T-helper 2 cell treated with Interferon-gamma antibody and Interleukin-4, amounts not matched to agents 5 μg/mL and 100 μg/mL, for 36 hours (primary cell): ENCODE measurements around the gene CFP.

Source experiments
- DNase-seq: peaks from one replicate; pipeline ENCODE4 v3.0.0; 2021; ENCODE audit warnings: low spot score
- H3K27ac Mint-ChIP-seq: one replicate; pipeline ENCODE4 v1.8.0; 2021; ENCODE audit warnings: mild to moderate bottlenecking, mixed read lengths
- H3K27me3 Mint-ChIP-seq: one replicate; pipeline ENCODE4 v1.8.0; 2021; ENCODE audit warnings: low read depth, mixed read lengths
- H3K36me3 Mint-ChIP-seq: one replicate; pipeline ENCODE4 v1.8.0; 2021; ENCODE audit warnings: low read depth, mixed read lengths
- H3K4me1 Mint-ChIP-seq: one replicate; pipeline ENCODE4 v1.8.0; 2021; ENCODE audit warnings: low read depth, mixed read lengths
- H3K4me3 Mint-ChIP-seq: one replicate; pipeline ENCODE4 v1.8.0; 2022; ENCODE audit warnings: mild to moderate bottlenecking, moderate library complexity, mixed read lengths
- H3K9me3 Mint-ChIP-seq: one replicate; pipeline ENCODE4 v1.8.0; 2021; ENCODE audit warnings: mixed read lengths

Gene CFP

DNA sequence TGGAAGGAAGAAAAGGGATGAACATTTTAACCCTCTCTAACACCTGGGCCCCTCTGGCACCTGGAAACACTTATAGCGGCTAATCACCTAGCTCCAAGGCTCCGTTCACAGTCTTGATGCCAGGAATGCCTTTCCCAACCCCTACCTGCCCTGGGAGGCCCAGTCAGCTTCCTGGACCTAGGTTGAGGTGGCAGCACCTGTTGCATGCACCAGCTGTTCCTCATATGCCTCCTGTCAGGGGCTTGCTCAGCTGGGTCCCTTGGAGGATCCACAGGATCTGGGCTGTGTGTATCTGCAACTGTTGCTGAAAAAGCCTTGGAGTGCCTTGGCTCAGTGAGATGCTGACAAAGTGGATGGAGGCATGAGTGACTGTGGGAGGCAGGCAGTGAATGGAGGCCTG lies 4.4 kb downstream of the CFP start:
- H3K9me3 Mint-ChIP-seq, result no peaks in the 10 kb centered on the region
- peaks cover 20% of the 10 kb centered on the region for H3K4me1 Mint-ChIP-seq
- H3K4me3 Mint-ChIP-seq, result peak overlapping the region; percentile 34
- no peak for DNase-seq
- peaks cover 18% of the 10 kb centered on the region for H3K27me3 Mint-ChIP-seq
- no peak overlapping the region for H3K27ac Mint-ChIP-seq
- no peaks in the 10 kb centered on the region for H3K36me3 Mint-ChIP-seq

DNA sequence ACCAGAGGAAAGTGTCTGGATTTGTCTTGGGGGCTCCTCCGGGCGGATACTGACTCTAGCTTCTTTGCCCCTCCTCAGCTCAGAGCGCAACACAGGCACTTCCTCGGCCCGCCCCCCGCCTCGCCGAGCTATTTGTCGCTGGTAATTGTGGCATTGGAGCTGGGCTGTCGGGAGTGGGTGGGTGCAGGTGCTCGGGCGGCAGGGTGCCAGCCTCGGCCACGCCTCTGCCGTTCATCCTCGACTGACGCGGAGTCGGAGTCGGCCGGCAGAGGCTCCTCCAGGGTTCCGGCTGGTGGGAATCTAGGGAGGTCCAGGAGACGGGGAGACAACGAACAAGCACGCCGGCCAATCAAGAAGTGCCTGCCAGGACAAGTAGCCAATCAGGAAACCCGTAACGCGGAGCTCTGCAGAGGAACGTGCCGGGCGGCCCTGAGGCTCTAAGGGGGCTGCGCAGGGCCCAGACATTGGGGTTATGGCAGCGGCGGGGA lies 6.1 kb downstream of the CFP start:
- H3K27me3 Mint-ChIP-seq, result peaks cover 23% of the 10 kb centered on the region
- H3K27ac Mint-ChIP-seq, result no peak overlapping the region
- H3K4me1 Mint-ChIP-seq, result peaks cover 9% of the 10 kb centered on the region
- peak; percentile 22 for DNase-seq
- H3K4me3 Mint-ChIP-seq, result peak overlapping the region; percentile 82
- H3K9me3 Mint-ChIP-seq, result no peaks in the 10 kb centered on the region
- no peaks in the 10 kb centered on the region for H3K36me3 Mint-ChIP-seq

DNA sequence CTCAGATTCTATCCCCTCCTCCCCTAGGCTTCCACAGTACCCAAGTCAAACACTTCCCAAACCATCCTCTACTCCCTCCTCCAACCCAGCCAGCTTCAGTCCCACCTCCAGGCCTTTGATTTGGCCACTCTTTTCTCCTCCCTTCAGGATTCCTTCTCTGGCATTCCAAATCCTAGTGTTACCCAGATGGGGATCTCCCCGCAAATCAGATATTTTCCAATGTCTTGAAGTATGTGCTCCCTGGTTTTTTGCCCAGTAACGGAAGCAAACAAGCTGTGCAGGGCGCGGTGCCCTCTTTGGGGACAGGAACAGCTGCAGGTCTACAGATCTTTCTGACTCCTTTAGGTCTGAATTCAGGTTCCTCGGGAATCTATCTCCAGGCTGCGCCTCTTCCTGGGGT lies 7.9 kb downstream of the CFP start:
- Mint-ChIP-seq H3K36me3 (no peaks in the 10 kb centered on the region), H3K27me3 (peaks cover 36% of the 10 kb centered on the region), H3K4me1 (peaks cover 9% of the 10 kb centered on the region), H3K4me3 (no peak overlapping the region), H3K9me3 (no peaks in the 10 kb centered on the region), H3K27ac (no peak overlapping the region)
- DNase-seq, result no peak

DNA sequence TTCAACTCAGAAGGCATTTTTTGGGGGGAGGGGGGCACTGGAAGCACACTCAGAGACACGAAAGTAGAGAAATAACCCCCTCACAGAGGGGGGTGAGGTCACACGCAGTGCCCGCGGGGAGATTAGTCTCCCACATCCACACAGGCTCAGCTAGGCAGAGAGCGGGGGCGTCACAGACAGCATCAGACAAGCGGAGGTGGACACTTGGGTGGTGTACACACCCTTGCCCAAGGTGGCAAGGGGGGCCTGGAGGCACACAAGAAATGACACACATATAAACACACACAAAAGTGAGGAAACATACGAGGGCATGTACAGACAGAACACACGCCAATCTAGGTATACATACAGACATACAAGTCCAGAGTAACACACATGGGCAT lies 9.4 kb downstream of the CFP start:
- H3K4me1 Mint-ChIP-seq, result peaks cover 9% of the 10 kb centered on the region
- no peak overlapping the region for H3K4me3 Mint-ChIP-seq
- H3K27me3 Mint-ChIP-seq, result peaks cover 42% of the 10 kb centered on the region
- no peak for DNase-seq
- no peak overlapping the region for H3K27ac Mint-ChIP-seq
- H3K9me3 Mint-ChIP-seq, result no peaks in the 10 kb centered on the region
- no peaks in the 10 kb centered on the region for H3K36me3 Mint-ChIP-seq

DNA sequence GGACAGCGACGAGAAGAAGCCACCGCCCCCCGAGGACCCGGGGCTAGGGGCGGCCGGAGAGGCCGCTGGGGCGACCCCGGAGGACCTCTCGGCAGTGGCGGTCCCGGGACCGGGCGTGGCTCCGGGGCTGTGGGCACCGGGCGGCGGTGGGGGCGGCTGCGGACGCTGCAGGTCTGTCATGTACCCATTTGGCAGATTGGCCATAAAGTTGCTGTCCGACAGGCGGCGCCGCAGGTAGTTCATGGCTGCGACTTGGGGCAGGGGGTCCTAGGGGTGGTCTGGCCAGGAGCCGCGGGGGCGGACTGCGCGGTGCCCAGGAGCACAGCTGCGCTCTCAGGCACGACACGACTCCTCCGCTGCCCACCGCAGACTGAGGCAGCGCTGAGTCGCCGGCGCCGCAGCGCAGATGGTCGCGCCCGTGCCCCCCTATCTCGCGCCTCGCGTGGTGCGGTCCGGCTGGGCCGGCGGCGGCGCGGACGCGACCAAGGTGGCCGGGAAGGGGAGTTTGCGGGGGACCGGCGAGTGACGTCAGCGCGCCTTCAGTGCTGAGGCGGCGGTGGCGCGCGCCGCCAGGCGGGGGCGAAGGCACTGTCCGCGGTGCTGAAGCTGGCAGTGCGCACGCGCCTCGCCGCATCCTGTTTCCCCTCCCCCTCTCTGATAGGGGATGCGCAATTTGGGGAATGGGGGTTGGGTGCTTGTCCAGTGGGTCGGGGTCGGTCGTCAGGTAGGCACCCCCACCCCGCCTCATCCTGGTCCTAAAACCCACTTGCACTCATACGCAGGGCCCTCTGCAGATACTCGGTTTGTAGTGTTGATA lies 10.0 kb downstream of the CFP start, which contains the start of gene SYN1:
Gene SYN1, minus strand, starts transcription at position 372 of the 817 bp plus-strand sequence. Its CDS starts 129 bp downstream, at position 243.
- peak; percentile 77 for DNase-seq
- H3K4me3 Mint-ChIP-seq, result peak within 1 kb of the TSS; percentile 69
- H3K27ac Mint-ChIP-seq, result no peak within 1 kb of the TSS
- H3K4me1 Mint-ChIP-seq, result peaks cover 9% of the 10 kb centered on the region
- no peaks in the 10 kb centered on the region for H3K9me3 Mint-ChIP-seq
- no peaks in the 10 kb centered on the region for H3K36me3 Mint-ChIP-seq
- peaks cover 40% of the 10 kb centered on the region for H3K27me3 Mint-ChIP-seq

DNA sequence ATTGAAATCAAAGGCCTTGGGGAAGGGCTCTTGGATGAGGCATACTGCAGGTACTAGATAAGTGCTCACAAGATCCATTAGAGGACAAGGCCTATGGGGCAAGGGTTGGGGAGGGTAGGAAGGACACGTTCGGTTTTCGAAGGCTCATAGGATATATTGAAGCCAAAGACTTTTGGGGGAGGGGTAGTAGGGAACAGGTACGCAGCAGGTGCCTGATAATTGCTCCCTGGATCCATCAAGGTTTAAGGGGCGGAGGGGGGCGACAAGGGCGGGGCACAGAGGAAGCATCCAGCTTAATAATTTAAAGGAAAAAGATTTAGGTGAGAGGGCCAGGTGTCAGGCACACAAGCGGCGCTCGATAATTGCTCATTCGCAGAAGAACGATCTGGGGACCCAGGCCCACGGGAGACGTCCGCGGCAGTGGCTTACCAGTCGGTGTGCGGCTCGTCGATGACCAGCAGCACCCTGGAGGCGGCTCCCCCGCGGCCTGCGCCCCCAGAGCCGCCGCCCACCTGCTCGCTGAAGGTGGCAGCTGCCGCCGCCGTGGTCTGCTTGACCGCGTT lies 10.7 kb downstream of the CFP start:
- Mint-ChIP-seq H3K36me3 (no peaks in the 10 kb centered on the region), H3K4me3 (peak overlapping the region; percentile 69), H3K4me1 (peaks cover 6% of the 10 kb centered on the region), H3K27me3 (peaks cover 40% of the 10 kb centered on the region), H3K27ac (no peak overlapping the region), H3K9me3 (no peaks in the 10 kb centered on the region)
- DNase-seq, result no peak

DNA sequence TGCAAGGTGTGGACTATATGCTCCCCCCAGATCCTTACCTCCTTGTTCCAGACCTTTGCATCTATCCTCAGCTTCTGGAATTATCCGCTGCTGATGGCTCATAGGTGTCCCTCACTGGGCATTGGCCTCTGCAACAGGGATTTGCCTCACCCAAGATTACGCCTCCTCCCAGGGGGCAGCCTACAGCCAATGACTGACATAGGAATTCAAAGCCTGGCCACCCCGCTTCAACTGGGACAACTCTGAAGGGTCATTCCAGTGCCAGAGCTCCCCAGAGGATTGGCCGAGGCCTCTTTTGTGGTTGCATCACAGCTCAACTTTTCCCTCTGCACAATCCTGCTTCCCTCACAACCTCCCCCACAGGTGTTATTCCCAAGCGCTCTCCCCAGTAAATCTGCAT lies 15.1 kb downstream of the CFP start:
- Mint-ChIP-seq H3K4me1 (peaks cover 2% of the 10 kb centered on the region), H3K27ac (no peak overlapping the region), H3K4me3 (no peak overlapping the region), H3K9me3 (no peaks in the 10 kb centered on the region), H3K27me3 (peaks cover 24% of the 10 kb centered on the region), H3K36me3 (no peaks in the 10 kb centered on the region)
- no peak for DNase-seq

DNA sequence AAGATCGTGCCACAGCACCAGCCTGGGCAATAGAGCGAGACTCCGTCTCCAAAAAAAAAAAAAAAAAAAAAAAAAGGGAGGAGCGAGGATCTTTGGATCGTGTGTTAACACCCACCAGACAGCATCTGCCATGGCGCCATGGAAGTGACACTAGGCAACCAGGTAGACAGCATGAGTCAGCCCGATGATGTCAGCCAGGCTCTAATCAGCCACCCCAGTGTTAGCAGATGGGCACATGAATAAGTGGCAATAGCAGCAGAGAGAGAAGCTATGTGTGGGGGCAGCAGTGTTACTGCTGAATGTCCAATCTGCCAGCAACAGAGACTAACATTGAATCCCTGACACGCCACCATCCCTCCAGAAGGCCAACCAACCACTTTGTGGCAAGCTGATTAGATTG lies 16.6 kb downstream of the CFP start:
- no peak for DNase-seq
- no peak overlapping the region for H3K27ac Mint-ChIP-seq
- H3K4me1 Mint-ChIP-seq, result peaks cover 4% of the 10 kb centered on the region
- peaks cover 14% of the 10 kb centered on the region for H3K27me3 Mint-ChIP-seq
- no peak overlapping the region for H3K4me3 Mint-ChIP-seq
- no peaks in the 10 kb centered on the region for H3K9me3 Mint-ChIP-seq
- H3K36me3 Mint-ChIP-seq, result no peaks in the 10 kb centered on the region

DNA sequence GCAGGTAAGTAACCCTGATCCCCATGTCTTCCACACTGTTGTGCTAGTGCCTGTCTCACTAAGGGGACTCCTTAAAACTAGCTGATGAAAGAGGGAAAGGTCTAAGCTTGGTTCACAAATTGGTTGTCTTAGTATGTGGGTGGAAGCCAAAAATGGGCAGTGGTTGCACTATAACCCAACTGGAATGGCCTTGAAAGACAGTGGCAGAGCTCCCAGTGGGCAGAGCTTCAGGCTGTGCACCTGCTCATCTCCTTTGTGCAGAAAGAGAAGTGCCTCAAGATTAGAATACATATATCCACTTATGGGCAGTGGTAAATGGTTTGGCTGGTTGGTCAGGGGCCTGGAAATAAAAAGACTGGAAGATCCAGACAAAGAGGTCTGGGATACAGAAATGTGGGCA lies 17.3 kb downstream of the CFP start:
- Mint-ChIP-seq H3K9me3 (no peaks in the 10 kb centered on the region), H3K4me3 (no peak overlapping the region), H3K4me1 (peaks cover 5% of the 10 kb centered on the region), H3K27ac (no peak overlapping the region), H3K36me3 (no peaks in the 10 kb centered on the region), H3K27me3 (peaks cover 7% of the 10 kb centered on the region)
- DNase-seq, result no peak

DNA sequence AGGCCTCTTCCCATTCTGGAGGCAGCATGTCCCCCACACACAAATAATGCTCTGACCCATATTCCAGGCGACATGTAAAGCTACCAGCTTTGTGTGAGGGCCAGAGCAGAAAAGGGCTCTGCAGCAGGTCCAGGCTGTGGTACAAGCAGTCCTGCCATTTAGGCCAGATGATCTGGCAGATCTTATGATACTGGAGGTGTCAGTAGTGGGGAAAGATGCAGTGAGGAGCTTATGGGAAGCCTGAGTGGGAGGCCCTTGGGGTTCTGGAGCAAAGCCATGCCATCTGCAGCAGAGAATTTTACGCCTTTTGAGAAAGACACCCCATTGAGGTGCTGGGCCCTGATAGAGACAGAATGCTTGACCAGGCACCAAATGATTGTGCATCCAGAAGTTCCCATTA lies 17.8 kb downstream of the CFP start:
- Mint-ChIP-seq H3K27ac (no peak overlapping the region), H3K36me3 (no peaks in the 10 kb centered on the region), H3K4me1 (peaks cover 5% of the 10 kb centered on the region), H3K9me3 (no peaks in the 10 kb centered on the region), H3K4me3 (no peak overlapping the region), H3K27me3 (peaks cover 6% of the 10 kb centered on the region)
- DNase-seq, result no peak

DNA sequence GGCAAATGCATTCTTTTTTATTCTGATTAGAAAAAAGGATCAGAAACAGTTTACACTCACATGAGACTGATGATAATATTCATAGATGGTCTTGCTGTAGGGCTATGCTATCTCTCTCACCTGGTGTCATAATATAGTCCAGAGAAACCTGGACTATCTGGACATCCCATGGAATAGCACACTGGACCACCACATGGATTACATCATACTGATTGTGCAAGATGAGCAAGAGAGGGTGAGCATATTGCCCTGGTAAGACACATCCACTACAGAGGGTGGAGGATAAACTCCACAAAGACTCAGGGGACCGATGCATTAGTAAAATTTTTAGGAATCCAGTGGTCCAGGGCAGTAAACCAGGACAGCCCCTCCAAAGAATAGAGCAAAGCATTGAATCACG lies 18.2 kb downstream of the CFP start:
- no peak for DNase-seq
- no peak overlapping the region for H3K4me3 Mint-ChIP-seq
- peaks cover 5% of the 10 kb centered on the region for H3K4me1 Mint-ChIP-seq
- peaks cover 4% of the 10 kb centered on the region for H3K27me3 Mint-ChIP-seq
- no peaks in the 10 kb centered on the region for H3K36me3 Mint-ChIP-seq
- no peaks in the 10 kb centered on the region for H3K9me3 Mint-ChIP-seq
- H3K27ac Mint-ChIP-seq, result no peak overlapping the region

DNA sequence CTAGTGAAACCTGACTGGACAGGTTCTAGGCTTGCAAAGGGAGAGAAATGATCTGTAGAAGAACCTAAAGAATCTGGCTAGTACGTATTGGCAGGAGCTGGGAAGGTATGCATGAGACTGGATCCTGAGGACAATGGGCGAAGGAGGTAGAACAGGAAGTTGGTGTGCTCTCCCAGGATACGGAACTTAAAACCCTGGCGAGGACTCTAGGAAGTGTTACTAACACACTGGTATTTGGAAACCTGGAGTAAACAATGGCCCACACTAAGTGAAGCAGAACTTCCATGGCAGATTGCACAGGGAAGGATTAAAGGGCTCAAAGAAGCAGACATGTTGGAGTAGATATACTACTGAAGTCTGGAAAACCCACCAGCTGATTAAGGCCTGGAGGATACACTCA lies 19.2 kb downstream of the CFP start:
- no peak overlapping the region for H3K4me3 Mint-ChIP-seq
- no peaks in the 10 kb centered on the region for H3K36me3 Mint-ChIP-seq
- no peak overlapping the region for H3K27ac Mint-ChIP-seq
- peaks cover 5% of the 10 kb centered on the region for H3K4me1 Mint-ChIP-seq
- no peaks in the 10 kb centered on the region for H3K9me3 Mint-ChIP-seq
- DNase-seq, result no peak
- no peaks in the 10 kb centered on the region for H3K27me3 Mint-ChIP-seq

DNA sequence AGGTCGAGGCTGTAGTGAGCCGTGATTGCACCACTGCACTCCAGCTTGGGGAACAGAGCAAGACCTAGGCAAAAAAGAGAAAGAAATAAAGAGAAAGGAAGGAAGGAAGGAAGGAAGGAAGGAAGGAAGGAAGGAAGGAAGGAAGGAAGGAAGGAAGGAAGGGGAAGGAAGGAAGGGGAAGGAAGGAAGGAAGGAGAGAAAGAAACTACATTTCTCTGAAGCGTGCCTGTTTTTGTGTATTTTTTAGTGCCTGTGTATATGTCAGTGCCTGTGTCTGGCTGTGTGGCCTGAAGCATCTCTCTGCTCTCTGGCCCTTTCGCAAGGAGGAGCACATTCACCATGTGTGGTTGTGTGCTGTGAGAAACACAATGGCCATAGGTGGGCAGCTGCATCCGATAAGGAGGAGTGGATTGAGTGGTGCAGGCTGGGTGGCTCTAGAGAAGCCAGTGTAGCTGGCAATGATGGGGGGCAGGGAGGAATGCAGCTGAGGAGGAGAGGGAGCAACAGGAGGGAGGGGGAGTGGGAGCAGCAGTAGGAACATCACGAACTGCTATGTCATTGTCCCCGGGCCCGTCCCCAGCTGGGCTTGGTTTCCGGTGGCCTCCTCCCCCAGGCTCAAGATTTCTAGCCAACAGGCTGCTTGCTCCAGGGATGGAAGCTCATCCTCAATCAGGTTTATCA lies 21.5 kb downstream of the CFP start:
- Mint-ChIP-seq H3K27ac (no peak overlapping the region), H3K27me3 (no peaks in the 10 kb centered on the region), H3K4me1 (peaks cover 5% of the 10 kb centered on the region), H3K9me3 (no peaks in the 10 kb centered on the region), H3K4me3 (no peak overlapping the region), H3K36me3 (no peaks in the 10 kb centered on the region)
- DNase-seq, result no peak

DNA sequence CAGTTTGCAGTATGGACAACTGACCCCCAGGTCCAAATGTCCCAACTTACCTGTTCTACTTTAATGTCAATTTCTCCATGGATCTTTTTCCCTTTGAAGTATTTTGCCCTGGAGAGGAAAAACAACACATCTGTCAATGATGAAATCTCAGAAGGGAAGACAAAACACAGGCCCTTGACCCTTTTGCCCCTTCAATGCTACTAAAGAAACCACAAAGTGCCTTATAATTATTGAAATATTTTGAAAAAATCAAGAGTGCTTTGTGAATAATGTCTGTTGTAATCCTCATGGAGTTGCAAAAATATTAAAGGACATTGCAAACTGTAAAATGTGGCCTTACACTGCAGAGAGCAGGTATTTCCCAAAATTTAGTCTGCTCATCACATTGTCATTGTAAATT lies 22.6 kb downstream of the CFP start:
- no peak overlapping the region for H3K4me3 Mint-ChIP-seq
- no peak overlapping the region for H3K27ac Mint-ChIP-seq
- H3K9me3 Mint-ChIP-seq, result no peaks in the 10 kb centered on the region
- H3K27me3 Mint-ChIP-seq, result no peaks in the 10 kb centered on the region
- DNase-seq, result no peak
- H3K36me3 Mint-ChIP-seq, result no peaks in the 10 kb centered on the region
- H3K4me1 Mint-ChIP-seq, result peaks cover 5% of the 10 kb centered on the region
